ENCODE results near the gene GALNS. TPM values are rescaled to one million over a fixed set of nuclear protein-coding genes. Genes with fewer than 3 reads are reported as not detected.

Gene GALNS
- total RNA-seq, 2 donors from 2014 or later, result 8.8 to 48.8 TPM

GRCh38 chr16:88796278-88796677, 60.5 kb downstream of the GALNS start:
- Histone ChIP-seq H3K27me3 (peaks cover 0 to 5% of the 10 kb centered on the region in 2 donors), H3K27ac (no peak overlapping the region), H3K9me3 (no peaks in the 10 kb centered on the region), H3K4me3 (no peak overlapping the region), H3K36me3 (replicated peaks in 1 of 2; ENCODE audit: insufficient read depth in 1 of 2, low read depth in 2 of 2) (no peaks in the 10 kb centered on the region), H3K4me1 (no peaks in the 10 kb centered on the region)
- intact Hi-C loops (cut with DNase I), result no loop called here
- WGBS, 2 donors, result 67 to 70% methylated on average over 4 of the region's 4 CpGs
- ATAC-seq, result no peak
- TF ChIP-seq POLR2A (IDR thresholded peaks at IDR 0.05) (no peak), CTCF (IDR thresholded peaks at IDR 0.05) (no peak)
- DNase-seq, result no peak

- Histone ChIP-seq H3K36me3 (replicated peaks in 1 of 2; ENCODE audit: insufficient read depth in 1 of 2, low read depth in 2 of 2) (no peaks in the 10 kb centered on the region), H3K27me3 (peaks cover 0 to 5% of the 10 kb centered on the region in 2 donors), H3K4me3 (no peak overlapping the region), H3K27ac (no peak overlapping the region), H3K9me3 (no peaks in the 10 kb centered on the region), H3K4me1 (no peaks in the 10 kb centered on the region)
- DNase-seq (no peak), ATAC-seq (no peak)
- 41 to 66% methylated on average over 11 to 34 of the region's 35 CpGs for WGBS, 2 donors
- TF ChIP-seq POLR2A (IDR thresholded peaks at IDR 0.05) (no peak), CTCF (IDR thresholded peaks at IDR 0.05) (no peak)
- intact Hi-C loops (cut with DNase I), result no loop called here
These were observed 63.3 kb downstream of the GALNS start for GRCh38 chr16:88793251-88793954.

- Histone ChIP-seq H3K27ac (no peak overlapping the region), H3K4me3 (no peak overlapping the region), H3K4me1 (no peaks in the 10 kb centered on the region), H3K27me3 (peaks cover 0 to 5% of the 10 kb centered on the region in 2 donors), H3K9me3 (no peaks in the 10 kb centered on the region), H3K36me3 (replicated peaks in 1 of 2; ENCODE audit: insufficient read depth in 1 of 2, low read depth in 2 of 2) (no peaks in the 10 kb centered on the region)
- intact Hi-C loops (cut with DNase I), result no loop called here
- DNase-seq (no peak), ATAC-seq (peak; percentile 18)
- WGBS, 2 donors, result 41 to 44% methylated on average over 3 to 11 of the region's 12 CpGs
- TF ChIP-seq POLR2A (IDR thresholded peaks at IDR 0.05), result no peak
- no peak for TF ChIP-seq CTCF (IDR thresholded peaks at IDR 0.05)
These were observed 64.0 kb downstream of the GALNS start for GRCh38 chr16:88792668-88793250.

GRCh38 chr16:88792078-88792550, 64.6 kb downstream of the GALNS start:
- Histone ChIP-seq H3K9me3 (no peaks in the 10 kb centered on the region), H3K36me3 (replicated peaks in 1 of 2; ENCODE audit: insufficient read depth in 1 of 2, low read depth in 2 of 2) (no peaks in the 10 kb centered on the region), H3K27me3 (peaks cover 0 to 5% of the 10 kb centered on the region in 2 donors), H3K27ac (no peak overlapping the region), H3K4me3 (no peak overlapping the region), H3K4me1 (no peaks in the 10 kb centered on the region)
- intact Hi-C loops (cut with DNase I), result no loop called here
- 60% methylated on average over 13 of the region's 13 CpGs; no CpG with 5 or more reads in 1 of the 2 donors for WGBS, 2 donors
- DNase-seq, result no peak
- TF ChIP-seq POLR2A (IDR thresholded peaks at IDR 0.05), result no peak
- TF ChIP-seq CTCF (IDR thresholded peaks at IDR 0.05), result no peak
- no peak for ATAC-seq
